Fibroblast of lung (primary cell): ENCODE measurements around the gene ARHGAP42.

Experiments
- EZH2 ChIP-seq: IDR thresholded peaks from 2 replicates; pipeline ENCODE4 v1.5.1; 2012; ENCODE audit warnings: low read length, control low read depth, mild to moderate bottlenecking; ENCODE audit errors: missing control alignments
- TF ChIP-seq, protein P1 (sequence below), 2 donors: IDR thresholded peaks in 1 of 2; conservative IDR thresholded peaks in 1 of 2; 1 replicate in 1 of 2; 2 replicates in 1 of 2; pipeline ENCODE4 v1.5.1; 2011 to 2012; ENCODE audit warnings: low read length in 2 of 2, control low read depth in 1 of 2, inconsistent platforms in 1 of 2, low read depth in 1 of 2, mild to moderate bottlenecking in 1 of 2

DNA sequence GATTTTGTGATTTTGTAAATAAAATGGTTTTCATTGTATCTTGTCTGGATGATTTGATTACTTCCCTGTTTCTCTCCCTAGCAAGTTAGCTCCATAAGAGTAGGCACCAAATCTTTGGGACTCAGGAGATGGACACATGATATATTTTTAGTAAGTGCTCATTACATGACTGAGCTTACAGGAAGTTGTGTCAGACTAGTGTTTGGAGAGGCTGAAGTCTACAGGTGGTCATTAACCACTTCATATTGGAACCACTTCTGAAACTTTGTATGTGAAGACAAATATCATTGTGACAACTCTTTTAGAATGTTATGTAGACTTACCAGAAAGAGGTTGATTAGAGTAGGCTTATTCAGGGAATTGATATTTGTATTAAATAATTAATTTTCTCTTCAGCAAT lies 19.1 kb downstream of the ARHGAP42 start:
- TF ChIP-seq, protein P1, sequence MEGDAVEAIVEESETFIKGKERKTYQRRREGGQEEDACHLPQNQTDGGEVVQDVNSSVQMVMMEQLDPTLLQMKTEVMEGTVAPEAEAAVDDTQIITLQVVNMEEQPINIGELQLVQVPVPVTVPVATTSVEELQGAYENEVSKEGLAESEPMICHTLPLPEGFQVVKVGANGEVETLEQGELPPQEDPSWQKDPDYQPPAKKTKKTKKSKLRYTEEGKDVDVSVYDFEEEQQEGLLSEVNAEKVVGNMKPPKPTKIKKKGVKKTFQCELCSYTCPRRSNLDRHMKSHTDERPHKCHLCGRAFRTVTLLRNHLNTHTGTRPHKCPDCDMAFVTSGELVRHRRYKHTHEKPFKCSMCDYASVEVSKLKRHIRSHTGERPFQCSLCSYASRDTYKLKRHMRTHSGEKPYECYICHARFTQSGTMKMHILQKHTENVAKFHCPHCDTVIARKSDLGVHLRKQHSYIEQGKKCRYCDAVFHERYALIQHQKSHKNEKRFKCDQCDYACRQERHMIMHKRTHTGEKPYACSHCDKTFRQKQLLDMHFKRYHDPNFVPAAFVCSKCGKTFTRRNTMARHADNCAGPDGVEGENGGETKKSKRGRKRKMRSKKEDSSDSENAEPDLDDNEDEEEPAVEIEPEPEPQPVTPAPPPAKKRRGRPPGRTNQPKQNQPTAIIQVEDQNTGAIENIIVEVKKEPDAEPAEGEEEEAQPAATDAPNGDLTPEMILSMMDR (conservative IDR thresholded peaks at IDR 0.05 in 1 of 2, IDR thresholded peaks at IDR 0.05 in 1 of 2; ENCODE audit: low read depth in 1 of 2, low read length in 2 of 2) = no peak
- no peak for TF ChIP-seq EZH2
